Type B pancreatic cell (in vitro differentiated cells): Measurements from ENCODE around the gene MYO9A. TPM values are rescaled to one million over a fixed set of nuclear protein-coding genes. Genes with fewer than 3 reads are reported as not detected.
A peak's percentile ranks its signal among the peaks of the same experiment; 100 is the strongest.
"Not testable (repeated sequence)": the region's sequence is repeated elsewhere in the genome, so short reads cannot be mapped to it uniquely, and the experiment has no call there.

Experiments used
- DNase-seq: peaks from one replicate; pipeline ENCODE4 v3.0.0; 2021; ENCODE audit warnings: mixed read lengths; ENCODE audit not compliant: unreplicated experiment; ENCODE audit errors: extremely low spot score
- H3K27ac Mint-ChIP-seq: 2 replicates; pipeline ENCODE4 v1.8.0; 2021; ENCODE audit warnings: mild to moderate bottlenecking, mixed read lengths
- H3K27me3 Mint-ChIP-seq: 2 replicates; pipeline ENCODE4 v1.8.0; 2021; ENCODE audit warnings: mixed read lengths
- H3K36me3 Mint-ChIP-seq: 2 replicates; pipeline ENCODE4 v1.8.0; 2021; ENCODE audit warnings: mixed read lengths
- H3K4me1 Mint-ChIP-seq: one replicate; pipeline ENCODE4 v1.8.0; 2021; ENCODE audit warnings: mixed read lengths; ENCODE audit not compliant: unreplicated experiment
- H3K4me3 Mint-ChIP-seq: 2 replicates; pipeline ENCODE4 v1.8.0; 2021; ENCODE audit warnings: mild to moderate bottlenecking, mixed read lengths
- H3K9me3 Mint-ChIP-seq: 2 replicates; pipeline ENCODE4 v1.8.0; 2021; ENCODE audit warnings: mixed read lengths
- total RNA-seq: library from RNA; stranded (reverse); gene quantifications from 2 replicates; pipeline ENCODE4 v1.2.1, GENCODE V29; 2021; ENCODE audit warnings: low replicate concordance
- TF ChIP-seq, protein P1 (sequence below): fragments of 200-600 bp; sonication (generic); conservative IDR thresholded peaks from 2 replicates; pipeline ENCODE4 v1.5.0; 2021; ENCODE audit warnings: antibody characterized with exemption, mild to moderate bottlenecking

The MYO9A gene
- total RNA-seq, 1 donor from 2014 or later, result 43.4 TPM

DNA sequence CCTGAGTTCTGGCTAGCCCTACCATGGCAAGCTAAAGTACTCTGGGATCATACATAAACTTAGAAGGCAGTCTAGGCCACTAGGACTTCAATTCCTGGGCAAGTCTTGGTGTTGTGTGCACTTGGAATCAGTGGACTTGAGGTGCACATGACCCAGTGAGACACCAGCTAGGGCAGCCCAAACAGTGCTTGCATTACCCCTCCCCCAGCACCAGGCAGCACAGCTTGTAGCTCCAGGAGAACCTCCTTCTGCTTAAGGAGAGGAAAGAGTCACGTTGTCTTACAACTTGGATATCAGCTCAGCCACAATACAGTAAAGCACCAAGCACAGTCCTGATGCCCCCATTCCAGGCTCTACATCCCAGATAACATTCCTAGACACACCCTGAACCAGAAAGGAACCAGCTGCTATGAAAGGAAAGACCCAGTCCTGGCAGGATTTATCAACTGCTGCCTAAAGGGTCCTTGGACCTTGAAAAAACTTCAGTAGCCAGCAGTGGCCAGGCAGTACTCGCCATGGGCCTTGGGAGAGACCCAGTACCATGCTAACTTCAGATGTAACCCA is 57.2 kb downstream of the MYO9A start:
- TF ChIP-seq, protein P1, sequence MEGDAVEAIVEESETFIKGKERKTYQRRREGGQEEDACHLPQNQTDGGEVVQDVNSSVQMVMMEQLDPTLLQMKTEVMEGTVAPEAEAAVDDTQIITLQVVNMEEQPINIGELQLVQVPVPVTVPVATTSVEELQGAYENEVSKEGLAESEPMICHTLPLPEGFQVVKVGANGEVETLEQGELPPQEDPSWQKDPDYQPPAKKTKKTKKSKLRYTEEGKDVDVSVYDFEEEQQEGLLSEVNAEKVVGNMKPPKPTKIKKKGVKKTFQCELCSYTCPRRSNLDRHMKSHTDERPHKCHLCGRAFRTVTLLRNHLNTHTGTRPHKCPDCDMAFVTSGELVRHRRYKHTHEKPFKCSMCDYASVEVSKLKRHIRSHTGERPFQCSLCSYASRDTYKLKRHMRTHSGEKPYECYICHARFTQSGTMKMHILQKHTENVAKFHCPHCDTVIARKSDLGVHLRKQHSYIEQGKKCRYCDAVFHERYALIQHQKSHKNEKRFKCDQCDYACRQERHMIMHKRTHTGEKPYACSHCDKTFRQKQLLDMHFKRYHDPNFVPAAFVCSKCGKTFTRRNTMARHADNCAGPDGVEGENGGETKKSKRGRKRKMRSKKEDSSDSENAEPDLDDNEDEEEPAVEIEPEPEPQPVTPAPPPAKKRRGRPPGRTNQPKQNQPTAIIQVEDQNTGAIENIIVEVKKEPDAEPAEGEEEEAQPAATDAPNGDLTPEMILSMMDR, result no peak

DNA sequence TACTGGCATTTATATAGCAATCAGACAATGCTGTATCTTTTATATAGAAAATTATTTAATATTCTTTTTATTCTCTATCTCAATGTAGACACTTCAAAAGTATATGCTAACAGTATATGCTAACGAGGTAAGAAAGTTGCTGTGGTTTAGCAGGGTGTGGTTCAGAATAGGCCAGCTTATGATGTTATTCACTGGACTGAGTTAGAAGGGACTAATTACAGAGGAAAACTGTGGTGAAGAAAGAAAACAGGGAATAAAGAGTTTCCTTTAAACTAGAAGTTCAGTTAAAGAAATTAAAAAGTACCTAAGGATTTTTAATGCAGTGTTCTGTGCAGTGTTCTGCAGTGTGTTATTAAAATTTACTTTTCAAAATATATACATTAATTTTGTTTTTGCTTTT is 59.4 kb downstream of the MYO9A start:
- peaks cover 4% of the 10 kb centered on the region for H3K36me3 Mint-ChIP-seq
- H3K4me1 Mint-ChIP-seq, result peaks cover 3% of the 10 kb centered on the region
- TF ChIP-seq, protein P1, result no peak
- H3K9me3 Mint-ChIP-seq, result peaks cover 15% of the 10 kb centered on the region
- H3K27ac Mint-ChIP-seq, result no peak overlapping the region
- DNase-seq, result no peak
- no peaks in the 10 kb centered on the region for H3K27me3 Mint-ChIP-seq
- no peak overlapping the region for H3K4me3 Mint-ChIP-seq

More for the DNA sequence above, 57.2 kb downstream of the MYO9A start:
- H3K27me3 Mint-ChIP-seq, result no peaks in the 10 kb centered on the region
- H3K4me1 Mint-ChIP-seq, result peaks cover 3% of the 10 kb centered on the region
- DNase-seq, result no peak
- peaks cover 7% of the 10 kb centered on the region for H3K36me3 Mint-ChIP-seq
- no peak overlapping the region for H3K4me3 Mint-ChIP-seq
- H3K9me3 Mint-ChIP-seq, result peaks cover 19% of the 10 kb centered on the region
- no peak overlapping the region for H3K27ac Mint-ChIP-seq

DNA sequence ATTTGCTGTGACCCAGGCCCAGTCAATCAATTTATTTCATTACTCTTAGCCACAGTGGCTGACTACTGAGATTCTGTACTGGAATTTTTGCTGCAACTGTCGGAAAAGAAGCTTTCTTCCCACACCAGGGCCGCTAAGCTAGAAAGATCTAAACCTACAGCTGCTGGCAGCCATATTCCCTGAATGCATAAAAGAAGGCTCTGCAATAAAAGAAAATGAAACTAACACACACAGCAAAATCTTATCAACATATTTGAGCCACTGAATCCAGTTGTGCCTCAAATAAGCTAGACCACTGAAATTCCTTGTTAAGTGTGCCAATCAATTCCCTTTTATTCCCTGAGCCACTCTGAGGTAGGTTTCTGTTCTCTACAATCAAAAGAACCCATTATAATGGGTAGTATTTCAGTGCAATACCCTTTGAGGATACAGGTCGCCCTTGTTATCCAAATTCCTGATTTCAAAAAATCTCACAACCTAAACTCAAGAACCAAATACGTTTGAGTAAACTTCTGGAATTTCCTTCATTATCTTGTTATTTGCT is 60.3 kb downstream of the MYO9A start:
- Mint-ChIP-seq H3K4me1 (peaks cover 3% of the 10 kb centered on the region), H3K4me3 (no peak overlapping the region), H3K9me3 (peaks cover 14% of the 10 kb centered on the region), H3K27ac (peak overlapping the region; percentile 22), H3K27me3 (no peaks in the 10 kb centered on the region), H3K36me3 (peaks cover 4% of the 10 kb centered on the region)
- no peak for DNase-seq
- TF ChIP-seq, protein P1, result no peak

DNA sequence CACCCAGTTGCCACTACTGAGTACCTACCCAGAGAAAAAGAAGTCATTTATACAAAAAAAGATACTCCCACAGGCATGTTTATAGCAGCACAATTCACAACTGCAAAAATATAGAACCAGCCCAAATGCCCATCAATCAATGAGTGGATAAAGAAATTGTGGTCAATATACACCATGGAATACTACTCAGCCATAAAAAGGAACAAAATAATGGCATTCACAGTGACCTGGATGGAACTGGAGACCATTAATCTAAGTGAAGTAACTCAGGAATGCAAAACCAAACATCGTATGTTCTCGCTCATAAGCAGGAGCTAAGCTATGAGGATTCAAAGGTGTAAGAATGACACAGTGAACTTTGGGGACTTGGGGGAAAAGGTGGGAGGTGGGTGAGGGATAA is 61.7 kb downstream of the MYO9A start:
- not testable (repeated sequence) for H3K27ac Mint-ChIP-seq, DNase-seq, H3K9me3 Mint-ChIP-seq, H3K4me1 Mint-ChIP-seq, H3K36me3 Mint-ChIP-seq, H3K27me3 Mint-ChIP-seq, H3K4me3 Mint-ChIP-seq

DNA sequence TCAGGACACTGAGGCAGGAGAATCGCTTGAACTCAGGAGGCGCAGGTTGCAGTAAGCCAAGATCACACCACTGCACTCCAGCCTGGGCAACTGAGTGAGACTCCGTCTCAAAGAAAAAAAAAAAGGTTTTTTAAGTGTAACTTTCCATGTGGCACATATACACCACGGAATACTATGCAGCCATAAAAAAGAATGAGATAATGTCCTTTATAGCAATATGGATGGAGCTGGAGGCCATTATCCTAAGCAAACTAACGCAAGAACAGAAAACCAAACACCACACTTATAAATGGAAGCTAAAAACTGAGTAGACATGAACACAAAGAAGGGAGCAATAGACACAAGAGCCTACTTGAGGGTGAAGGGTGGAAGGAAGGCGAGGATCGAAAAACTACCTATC is 64.7 kb downstream of the MYO9A start:
- not testable (repeated sequence) for H3K36me3 Mint-ChIP-seq, H3K27me3 Mint-ChIP-seq, DNase-seq, H3K9me3 Mint-ChIP-seq, H3K4me1 Mint-ChIP-seq, H3K27ac Mint-ChIP-seq, H3K4me3 Mint-ChIP-seq

DNA sequence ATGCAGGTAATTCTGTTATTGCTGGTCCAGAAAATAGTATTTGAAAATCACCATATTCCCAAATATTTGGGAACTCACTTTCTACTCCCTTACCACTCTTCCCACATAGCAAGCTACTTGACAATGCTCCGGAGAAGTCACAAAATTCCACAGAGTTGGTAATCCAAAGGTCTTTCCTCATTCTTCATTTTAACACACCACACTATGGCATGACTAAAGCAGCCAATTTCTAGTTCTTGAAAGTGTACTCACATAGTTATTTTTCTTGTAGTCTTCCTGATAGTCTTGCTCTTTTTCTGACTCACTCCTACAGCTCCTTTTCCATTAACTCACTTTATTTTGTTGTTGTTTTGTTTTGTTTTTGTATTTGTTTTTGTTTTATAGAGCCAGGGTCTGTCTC is 67.2 kb downstream of the MYO9A start:
- TF ChIP-seq, protein P1, result no peak

More for the DNA sequence above, 67.2 kb downstream of the MYO9A start:
- DNase-seq, result no peak
- H3K4me3 Mint-ChIP-seq, result no peak overlapping the region
- H3K4me1 Mint-ChIP-seq, result peaks cover 5% of the 10 kb centered on the region
- no peaks in the 10 kb centered on the region for H3K27me3 Mint-ChIP-seq
- peaks cover 16% of the 10 kb centered on the region for H3K36me3 Mint-ChIP-seq
- peak overlapping the region; percentile 24 for H3K27ac Mint-ChIP-seq
- H3K9me3 Mint-ChIP-seq, result peaks cover 5% of the 10 kb centered on the region
